B cell (primary cell): ENCODE data around the gene WIPI1. TPM values are rescaled to one million over a fixed set of nuclear protein-coding genes. Genes with fewer than 3 reads are reported as not detected.

Experiments
- ATAC-seq: fragments of 200-7000 bp; cut with Tn5 transposase; one replicate; pipeline ENCODE4 v1.10.0; 2021; ENCODE audit warnings: low read depth, mild to moderate bottlenecking, moderate number of reproducible peaks, moderate library complexity
- CTCF ChIA-PET: fragments of 350-600 bp; sonication (Branson Sonifier 250); formaldehyde crosslinking; loops from one replicate; lab custom pipeline; 2021; ENCODE audit warnings: antibody characterized with exemption, inconsistent platforms; lab: Charles Lee
- POLR2A ChIA-PET: fragments of 350-600 bp; sonication (Branson Sonifier 250); formaldehyde crosslinking; loops from one replicate; lab custom pipeline; 2021; ENCODE audit warnings: antibody characterized with exemption; lab: Charles Lee
- DNase-seq: peaks from one replicate; pipeline ENCODE4 v3.0.0; 2013
- H2AFZ ChIP-seq: 2 replicates; pipeline ENCODE4 v1.6.1; 2012; ENCODE audit warnings: mild to moderate bottlenecking, low read depth, low read length; ENCODE audit not compliant: insufficient read depth, poor library complexity, severe bottlenecking
- H3K27ac ChIP-seq, 2 donors: 1 replicate in 1 of 2; 2 replicates in 1 of 2; pipeline ENCODE4 v1.5.1; 2012 to 2013; ENCODE audit warnings: low read length in 2 of 2, mild to moderate bottlenecking in 2 of 2, moderate library complexity in 1 of 2
- H3K27me3 ChIP-seq, 4 experiments: fragments of 200-600 bp in 1 of 4; sonication (generic) in 1 of 4; replicated peaks in 1 of 4; 1 replicate in 2 of 4; 2 replicates in 2 of 4; pipeline versions ENCODE4 v1.6.1 to v1.7.0; 2013 to 2016; ENCODE audit warnings: low read length in 3 of 4, mild to moderate bottlenecking in 2 of 4, mixed read lengths in 1 of 4, moderate library complexity in 1 of 4; ENCODE audit not compliant: insufficient read depth in 4 of 4, control insufficient read depth in 3 of 4; ENCODE audit errors: control extremely low read depth in 1 of 4
- H3K36me3 ChIP-seq, 2 experiments: replicated peaks in 1 of 2; 1 replicate in 1 of 2; 2 replicates in 1 of 2; pipeline versions ENCODE4 v1.6.1 to v1.7.1; 2013; ENCODE audit warnings: low read length in 1 of 2; ENCODE audit not compliant: insufficient read depth in 2 of 2, control insufficient read depth in 1 of 2; ENCODE audit errors: control extremely low read depth in 1 of 2, extremely low read depth in 1 of 2
- H3K4me1 ChIP-seq, 2 donors: fragments of 200-600 bp in 1 of 2; sonication (generic) in 1 of 2; 1 replicate in 1 of 2; 2 replicates in 1 of 2; pipeline versions ENCODE4 v1.5.1 to v1.6.1; 2013 to 2017; ENCODE audit warnings: low read length in 2 of 2; ENCODE audit not compliant: control insufficient read depth in 2 of 2, insufficient read depth in 2 of 2
- H3K4me2 ChIP-seq: replicated peaks from 2 replicates; pipeline ENCODE3; 2012; ENCODE audit warnings: mild to moderate bottlenecking, low read depth, low read length; ENCODE audit not compliant: poor library complexity, severe bottlenecking
- H3K4me3 ChIP-seq, 5 experiments: fragments of 200-600 bp in 1 of 5; sonication (generic) in 1 of 5; 1 replicate in 3 of 5; 2 replicates in 2 of 5; pipeline versions ENCODE4 v1.5.1 to v1.7.0; 2011 to 2016; ENCODE audit warnings: low read length in 4 of 5, mild to moderate bottlenecking in 4 of 5, low read depth in 2 of 5, control low read depth in 1 of 5, moderate library complexity in 1 of 5; ENCODE audit not compliant: insufficient read depth in 1 of 5; ENCODE audit errors: control extremely low read depth in 1 of 5, extremely low read depth in 1 of 5
- H3K79me2 ChIP-seq: fragments of 200-600 bp; sonication (generic); one replicate; pipeline ENCODE4 v1.6.0; 2016; ENCODE audit warnings: low read length; ENCODE audit not compliant: control insufficient read depth, insufficient read depth
- H3K9ac ChIP-seq: fragments of 200-600 bp; sonication (generic); 2 replicates; pipeline ENCODE4 v1.6.1; 2017; ENCODE audit warnings: mild to moderate bottlenecking, low read length, moderate library complexity
- H3K9me3 ChIP-seq, 3 donors: one replicate each; pipeline versions ENCODE4 v1.6.1 to v1.7.1; 2013; ENCODE audit warnings: low read length in 2 of 3; ENCODE audit not compliant: control insufficient read depth in 2 of 3, insufficient read depth in 1 of 3; ENCODE audit errors: control extremely low read depth in 1 of 3
- H4K20me1 ChIP-seq: 2 replicates; pipeline ENCODE4 v1.6.0; 2012; ENCODE audit warnings: mild to moderate bottlenecking, low read length; ENCODE audit not compliant: insufficient read depth, control insufficient read depth, poor library complexity, severe bottlenecking
- H3K27ac Mint-ChIP-seq: one replicate; pipeline ENCODE4 v1.8.0; 2021; ENCODE audit warnings: mixed read lengths
- H3K27me3 Mint-ChIP-seq: one replicate; pipeline ENCODE4 v1.8.0; 2021; ENCODE audit warnings: mixed read lengths
- H3K4me1 Mint-ChIP-seq: one replicate; pipeline ENCODE4 v1.8.0; 2021; ENCODE audit warnings: mixed read lengths
- H3K4me3 Mint-ChIP-seq: one replicate; pipeline ENCODE4 v1.8.0; 2021; ENCODE audit warnings: mixed read lengths
- H3K9me3 Mint-ChIP-seq: one replicate; pipeline ENCODE4 v1.8.0; 2022; ENCODE audit warnings: mixed read lengths; ENCODE audit not compliant: insufficient read depth
- CTCF ChIP-seq: fragments of 200-600 bp; IDR thresholded peaks from one replicate; pipeline ENCODE4 v1.8.0; 2022; ENCODE audit warnings: antibody characterized with exemption, mild to moderate bottlenecking
- EZH2 ChIP-seq: IDR thresholded peaks from 2 replicates; pipeline ENCODE4 v1.6.1; 2012; ENCODE audit warnings: borderline replicate concordance, low read depth, mild to moderate bottlenecking, moderate library complexity, low read length; ENCODE audit not compliant: insufficient read depth, poor library complexity, severe bottlenecking
- WGBS: methylation state at CpG from one replicate; pipeline ENCODE4 v1.1.5; 2013; ENCODE audit warnings: missing lambda C conversion rate; ENCODE audit not compliant: insufficient coverage; 5-methylcytosine and 5-hydroxymethylcytosine counted together
- intact Hi-C: fragments of 100-400 bp; cut with micrococcal nuclease; formaldehyde crosslinking; loops from one replicate; pipeline ENCODE4 v1.10.0; 2022
- polyA plus RNA-seq: library from polyadenylated mRNA; depleted of rRNA; stranded (reverse); fragments of >200 nt; gene quantifications from 2 replicates; pipeline ENCODE4 v1.2.3, GENCODE V29; 2012
- total RNA-seq, 2 donors: library from RNA; stranded (reverse); fragments of 120-200 nt in 1 of 2; gene quantifications; 1 replicate in 1 of 2; 2 replicates in 1 of 2; pipeline versions ENCODE4 v1.2.3 to v1.2.4, GENCODE V29; 2013 to 2022

Gene WIPI1
- total and polyA plus RNA-seq, 2 donors (not counting 1 experiment from before 2014, with no cell fraction given): 6.0 to 14.7 TPM

DNA sequence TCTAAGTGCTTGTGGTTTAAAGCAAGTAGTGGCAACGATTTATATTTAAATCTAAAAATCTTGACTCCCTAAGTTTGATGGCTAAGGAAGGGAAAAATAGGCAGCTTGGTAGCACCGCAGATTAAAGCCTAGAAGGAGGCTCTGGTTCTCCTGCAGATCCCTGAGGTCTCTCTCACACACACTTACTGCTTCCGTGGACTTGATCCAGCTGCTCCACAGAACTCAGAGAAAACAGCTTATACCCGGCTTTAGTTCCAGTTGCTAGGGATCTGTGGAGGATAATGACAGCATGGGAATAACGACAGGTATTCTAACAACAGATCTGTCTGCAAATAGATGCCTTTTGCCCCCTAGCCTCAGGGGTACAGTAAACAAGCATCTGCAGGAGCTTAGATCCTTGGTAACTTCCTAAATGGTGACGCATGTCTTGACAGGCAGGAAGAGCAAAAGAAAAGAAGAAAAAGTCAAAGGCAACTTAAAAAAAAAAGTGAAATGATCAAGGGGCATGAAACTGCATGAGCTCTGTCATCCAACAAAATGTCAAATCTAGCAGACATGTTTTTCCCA, 4.5 kb downstream of the WIPI1 start:
- no peak overlapping the region for H3K4me2 ChIP-seq
- intact Hi-C loops: no loop called here
- 58% methylated on average over 2 of the region's 6 CpGs for WGBS
- H3K27me3 Mint-ChIP-seq: no peaks in the 10 kb centered on the region
- no peaks in the 10 kb centered on the region for H3K9me3 Mint-ChIP-seq
- no peak overlapping the region for H3K4me3 ChIP-seq
- H3K27ac ChIP-seq: no peak overlapping the region
- H4K20me1 ChIP-seq: no peaks in the 10 kb centered on the region
- peaks cover 0 to 6% of the 10 kb centered on the region in 2 experiments for H3K36me3 ChIP-seq
- ATAC-seq: no peak
- H2AFZ ChIP-seq: no peak overlapping the region
- peaks cover 11% of the 10 kb centered on the region for H3K4me1 Mint-ChIP-seq
- no peaks in the 10 kb centered on the region for H3K27me3 ChIP-seq
- no peaks in the 10 kb centered on the region for H3K9me3 ChIP-seq
- POLR2A ChIA-PET: interaction anchor here (0.7 kb wide), 1 partner anchor 62 kb away, joined by 3 read pairs; no protein-coding TSS in a partner anchor
- no peak overlapping the region for H3K9ac ChIP-seq
- no peak overlapping the region for H3K4me3 Mint-ChIP-seq
- no peak for DNase-seq
- H3K4me1 ChIP-seq: peaks cover 6 to 10% of the 10 kb centered on the region in 2 donors
- H3K27ac Mint-ChIP-seq: no peak overlapping the region
- H3K79me2 ChIP-seq: no peaks in the 10 kb centered on the region
- CTCF ChIA-PET: interaction anchor here (1.1 to 7.4 kb wide), 5 partner anchors 13 to 252 kb away, joined by 3 to 42 read pairs (median 4); no protein-coding TSS in a partner anchor
- no peak for TF ChIP-seq EZH2
- TF ChIP-seq CTCF: no peak

DNA sequence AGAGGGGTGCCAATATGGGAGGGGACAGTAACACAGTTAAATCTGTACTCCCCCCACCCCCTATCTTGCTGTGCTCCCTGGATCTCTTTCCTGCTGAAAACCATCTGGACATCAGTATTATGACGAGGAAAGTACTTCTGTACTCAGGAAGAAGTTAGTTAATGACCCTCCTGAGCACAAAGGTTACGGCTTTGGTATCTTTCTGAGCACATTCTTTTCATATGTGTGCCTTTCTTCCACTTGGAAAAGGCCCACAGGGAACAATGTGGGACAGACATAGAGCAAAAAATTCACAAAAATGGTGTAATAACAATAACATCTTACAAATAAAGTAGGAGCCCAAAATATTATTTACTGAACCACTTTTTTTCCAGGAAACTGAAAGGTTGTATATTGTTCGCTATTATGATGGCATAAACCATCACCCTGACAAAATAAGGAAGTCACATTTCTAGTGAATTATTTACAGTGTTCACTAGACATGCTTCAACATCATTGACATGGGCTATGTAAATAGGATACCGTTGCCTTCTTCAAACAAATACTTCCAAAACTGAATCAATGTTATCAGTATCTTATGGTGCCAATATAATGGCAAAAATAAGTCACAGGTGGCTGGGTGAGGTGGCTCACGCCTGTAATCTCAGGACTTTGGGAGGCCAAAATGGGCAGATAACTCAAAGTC, 5.5 kb downstream of the WIPI1 start:
- no peak overlapping the region for H3K27ac Mint-ChIP-seq
- no peak overlapping the region for H3K4me3 Mint-ChIP-seq
- H3K27me3 Mint-ChIP-seq: no peaks in the 10 kb centered on the region
- H3K9ac ChIP-seq: no peak overlapping the region
- peaks cover 9% of the 10 kb centered on the region for H3K4me1 Mint-ChIP-seq
- H3K27ac ChIP-seq: no peak overlapping the region
- WGBS: 83% methylated on average over 3 of the region's 5 CpGs
- ChIA-PET POLR2A (no interaction called here), CTCF (interaction anchor here (1.7 to 7.4 kb wide), 2 partner anchors 14 to 251 kb away, joined by 4 to 42 read pairs; no protein-coding TSS in a partner anchor)
- no peak overlapping the region for H3K4me2 ChIP-seq
- H3K4me1 ChIP-seq: peaks cover 5 to 7% of the 10 kb centered on the region in 2 donors
- H3K9me3 Mint-ChIP-seq: no peaks in the 10 kb centered on the region
- H3K27me3 ChIP-seq: no peaks in the 10 kb centered on the region
- no peaks in the 10 kb centered on the region for H4K20me1 ChIP-seq
- no peak for DNase-seq
- H3K79me2 ChIP-seq: no peaks in the 10 kb centered on the region
- H3K9me3 ChIP-seq: no peaks in the 10 kb centered on the region
- H3K4me3 ChIP-seq: no peak overlapping the region
- H3K36me3 ChIP-seq: peaks cover 0 to 6% of the 10 kb centered on the region in 2 experiments
- intact Hi-C loops: no loop called here
- no peak overlapping the region for H2AFZ ChIP-seq
- ATAC-seq: no peak
- no peak for TF ChIP-seq EZH2
- no peak for TF ChIP-seq CTCF
